T-helper 1 cell treated with Interleukin-12 subunit alpha and Interleukin-12 subunit beta and Interleukin-4 antibody, amounts not matched to agents 30 μg/mL and 1 μg/mL, for 36 hours (primary cell): ENCODE measurements around the gene LRP11.
"Not testable (repeated sequence)": the region's sequence is repeated elsewhere in the genome, so short reads cannot be mapped to it uniquely, and the experiment has no call there.

Source experiments
- H3K27ac Mint-ChIP-seq: one replicate; pipeline ENCODE4 v1.8.0; 2021; ENCODE audit warnings: mild to moderate bottlenecking, mixed read lengths
- H3K27me3 Mint-ChIP-seq: one replicate; pipeline ENCODE4 v1.8.0; 2021; ENCODE audit warnings: low read depth, mixed read lengths
- H3K36me3 Mint-ChIP-seq: one replicate; pipeline ENCODE4 v1.8.0; 2021; ENCODE audit warnings: low read depth, mixed read lengths
- H3K4me1 Mint-ChIP-seq: one replicate; pipeline ENCODE4 v1.8.0; 2021; ENCODE audit warnings: low read depth, mixed read lengths
- H3K4me3 Mint-ChIP-seq: one replicate; pipeline ENCODE4 v1.8.0; 2021; ENCODE audit warnings: mild to moderate bottlenecking, moderate library complexity, mixed read lengths
- H3K9me3 Mint-ChIP-seq: one replicate; pipeline ENCODE4 v1.8.0; 2021; ENCODE audit warnings: mixed read lengths

Gene LRP11

GRCh38 chr6:149867876-149868640, 3.9 kb upstream of the LRP11 start:
- Mint-ChIP-seq H3K27me3 (peaks cover 56% of the 10 kb centered on the region), H3K36me3 (no peaks in the 10 kb centered on the region), H3K9me3 (peaks cover 5% of the 10 kb centered on the region), H3K4me1 (peaks cover 4% of the 10 kb centered on the region), H3K27ac (no peak overlapping the region), H3K4me3 (no peak overlapping the region)

GRCh38 chr6:149864578-149865535, 698 bp upstream of the LRP11 start:
- Mint-ChIP-seq H3K27me3 (peaks cover 57% of the 10 kb centered on the region), H3K4me1 (peaks cover 15% of the 10 kb centered on the region), H3K36me3 (no peaks in the 10 kb centered on the region), H3K27ac (no peak overlapping the region), H3K4me3 (peak overlapping the region; percentile 30), H3K9me3 (no peaks in the 10 kb centered on the region)

GRCh38 chr6:149862922-149863697, 1.0 kb downstream of the LRP11 start:
- peaks cover 46% of the 10 kb centered on the region for H3K27me3 Mint-ChIP-seq
- H3K9me3 Mint-ChIP-seq = no peaks in the 10 kb centered on the region
- H3K4me1 Mint-ChIP-seq = peaks cover 13% of the 10 kb centered on the region
- H3K36me3 Mint-ChIP-seq = no peaks in the 10 kb centered on the region
- peak overlapping the region; percentile 77 for H3K4me3 Mint-ChIP-seq
- H3K27ac Mint-ChIP-seq = no peak overlapping the region

GRCh38 chr6:149862424-149862738, 1.8 kb downstream of the LRP11 start:
- Mint-ChIP-seq H3K27me3 (peaks cover 45% of the 10 kb centered on the region), H3K4me3 (peak overlapping the region; percentile 77), H3K4me1 (peaks cover 13% of the 10 kb centered on the region)
- H3K27ac Mint-ChIP-seq, H3K9me3 Mint-ChIP-seq, H3K36me3 Mint-ChIP-seq: not testable (repeated sequence)

- Mint-ChIP-seq H3K9me3 (no peaks in the 10 kb centered on the region), H3K27ac (no peak overlapping the region), H3K27me3 (peaks cover 44% of the 10 kb centered on the region), H3K4me1 (peaks cover 12% of the 10 kb centered on the region), H3K4me3 (peak overlapping the region; percentile 54), H3K36me3 (no peaks in the 10 kb centered on the region)
Measured at GRCh38 chr6:149861603-149862423, 2.3 kb downstream of the LRP11 start.

GRCh38 chr6:149860834-149861602, 3.1 kb downstream of the LRP11 start:
- Mint-ChIP-seq H3K4me1 (peaks cover 12% of the 10 kb centered on the region), H3K36me3 (no peaks in the 10 kb centered on the region), H3K27ac (no peak overlapping the region), H3K27me3 (peaks cover 38% of the 10 kb centered on the region), H3K9me3 (no peaks in the 10 kb centered on the region), H3K4me3 (no peak overlapping the region)

GRCh38 chr6:149860513-149860833, 3.7 kb downstream of the LRP11 start:
- Mint-ChIP-seq H3K4me1 (peaks cover 12% of the 10 kb centered on the region), H3K27me3 (peaks cover 38% of the 10 kb centered on the region), H3K9me3 (no peaks in the 10 kb centered on the region), H3K27ac (no peak overlapping the region), H3K4me3 (no peak overlapping the region), H3K36me3 (no peaks in the 10 kb centered on the region)

GRCh38 chr6:149859938-149860337, 4.2 kb downstream of the LRP11 start:
- peaks cover 37% of the 10 kb centered on the region for H3K27me3 Mint-ChIP-seq
- no peaks in the 10 kb centered on the region for H3K9me3 Mint-ChIP-seq
- no peak overlapping the region for H3K27ac Mint-ChIP-seq
- H3K4me1 Mint-ChIP-seq = peaks cover 15% of the 10 kb centered on the region
- H3K36me3 Mint-ChIP-seq = no peaks in the 10 kb centered on the region
- H3K4me3 Mint-ChIP-seq = no peak overlapping the region

GRCh38 chr6:149859368-149859767, 4.8 kb downstream of the LRP11 start:
- H3K9me3 Mint-ChIP-seq = no peaks in the 10 kb centered on the region
- peaks cover 17% of the 10 kb centered on the region for H3K4me1 Mint-ChIP-seq
- peaks cover 42% of the 10 kb centered on the region for H3K27me3 Mint-ChIP-seq
- H3K27ac Mint-ChIP-seq = no peak overlapping the region
- no peak overlapping the region for H3K4me3 Mint-ChIP-seq
- H3K36me3 Mint-ChIP-seq = no peaks in the 10 kb centered on the region

GRCh38 chr6:149857541-149857940, 6.6 kb downstream of the LRP11 start:
- H3K4me1 Mint-ChIP-seq = peaks cover 18% of the 10 kb centered on the region
- H3K36me3 Mint-ChIP-seq = no peaks in the 10 kb centered on the region
- H3K27ac Mint-ChIP-seq = no peak overlapping the region
- no peak overlapping the region for H3K4me3 Mint-ChIP-seq
- H3K27me3 Mint-ChIP-seq = peaks cover 37% of the 10 kb centered on the region
- no peaks in the 10 kb centered on the region for H3K9me3 Mint-ChIP-seq

- Mint-ChIP-seq H3K4me1 (peaks cover 23% of the 10 kb centered on the region), H3K4me3 (no peak overlapping the region), H3K27ac (no peak overlapping the region), H3K9me3 (no peaks in the 10 kb centered on the region), H3K27me3 (peaks cover 34% of the 10 kb centered on the region), H3K36me3 (no peaks in the 10 kb centered on the region)
Measured at GRCh38 chr6:149856256-149856994, 7.7 kb downstream of the LRP11 start.

GRCh38 chr6:149855741-149856140, 8.4 kb downstream of the LRP11 start:
- Mint-ChIP-seq H3K27me3 (peaks cover 33% of the 10 kb centered on the region), H3K4me1 (peaks cover 25% of the 10 kb centered on the region), H3K4me3 (no peak overlapping the region), H3K36me3 (no peaks in the 10 kb centered on the region), H3K9me3 (no peaks in the 10 kb centered on the region), H3K27ac (no peak overlapping the region)
